HG02981 (cell line): ENCODE results near the gene GLT6D1.
"Not testable (repeated sequence)": the region's sequence is repeated elsewhere in the genome, so short reads cannot be mapped to it uniquely, and the experiment has no call there.

Experiments used
- ATAC-seq: cut with Tn5 transposase; IDR thresholded peaks from one replicate; pipeline ENCODE4 v1.9.1; 2021; ENCODE audit warnings: mild to moderate bottlenecking, moderate library complexity; ENCODE audit not compliant: unreplicated experiment

Gene GLT6D1, protein sequence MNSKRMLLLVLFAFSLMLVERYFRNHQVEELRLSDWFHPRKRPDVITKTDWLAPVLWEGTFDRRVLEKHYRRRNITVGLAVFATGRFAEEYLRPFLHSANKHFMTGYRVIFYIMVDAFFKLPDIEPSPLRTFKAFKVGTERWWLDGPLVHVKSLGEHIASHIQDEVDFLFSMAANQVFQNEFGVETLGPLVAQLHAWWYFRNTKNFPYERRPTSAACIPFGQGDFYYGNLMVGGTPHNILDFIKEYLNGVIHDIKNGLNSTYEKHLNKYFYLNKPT

DNA sequence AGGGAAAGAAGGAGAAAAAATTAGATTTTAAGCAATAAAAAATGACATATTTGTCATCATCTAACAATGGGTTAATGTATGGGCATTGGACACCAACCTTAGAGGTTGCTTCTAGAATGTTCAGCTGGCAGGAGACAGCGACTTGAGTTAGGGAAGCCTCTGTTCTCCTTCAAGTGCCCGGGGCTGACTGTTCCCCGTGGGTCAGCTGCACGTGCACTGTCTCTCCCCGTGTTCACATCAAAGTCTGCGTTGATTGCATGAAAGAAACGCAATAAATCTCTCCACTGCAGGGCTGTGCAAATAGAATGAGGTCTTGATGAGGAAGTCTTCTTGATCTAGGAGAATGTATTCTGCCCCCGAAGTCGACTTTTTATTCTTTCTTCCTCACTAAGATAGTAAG lies at the start of gene GLT6D1:
Gene GLT6D1 (minus strand): TSS at position 345 of the 400 bp plus-strand sequence. CDS start 353 bp downstream, outside the sequence.
- no peak for ATAC-seq

DNA sequence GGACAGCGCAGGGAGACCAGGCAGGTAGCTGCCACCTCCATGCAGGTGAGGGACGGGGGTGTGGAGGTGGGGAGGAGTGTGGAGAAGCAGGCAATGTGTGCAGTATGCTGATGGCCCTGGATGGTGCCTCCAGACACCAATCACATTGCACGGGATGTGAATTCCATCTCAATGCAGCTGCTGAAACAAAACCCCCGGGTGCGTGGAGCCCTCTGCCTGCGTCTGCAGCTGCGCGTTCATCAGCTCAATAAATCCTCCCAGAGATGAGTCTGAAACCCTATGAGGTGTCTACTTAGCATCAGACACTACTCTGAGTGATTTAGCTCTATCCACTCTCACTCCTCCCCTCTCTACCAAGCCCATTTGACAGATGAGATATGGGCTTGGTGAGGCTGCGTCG lies 49.7 kb upstream of the GLT6D1 start:
- ATAC-seq: no peak

DNA sequence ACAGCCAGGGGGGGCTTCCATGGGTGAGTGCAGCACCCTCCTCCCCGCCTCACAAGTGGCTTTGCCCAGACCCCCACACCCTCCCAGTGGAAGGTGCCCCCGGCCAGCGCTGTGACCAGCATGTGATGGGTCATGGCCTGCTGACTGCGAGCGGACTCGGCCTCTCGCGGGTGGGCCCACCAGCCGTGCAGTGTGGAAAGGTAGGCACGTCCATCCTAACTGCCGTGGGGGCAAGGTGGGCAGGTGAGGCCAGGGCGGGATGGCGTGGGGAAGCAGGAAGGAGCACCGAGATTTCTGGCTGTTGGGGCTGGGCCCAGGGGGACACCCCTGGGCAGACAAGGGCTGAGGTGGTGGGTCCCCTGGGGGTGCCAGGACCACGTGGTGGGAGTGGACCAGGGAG lies 47.9 kb upstream of the GLT6D1 start:
- no peak for ATAC-seq

DNA sequence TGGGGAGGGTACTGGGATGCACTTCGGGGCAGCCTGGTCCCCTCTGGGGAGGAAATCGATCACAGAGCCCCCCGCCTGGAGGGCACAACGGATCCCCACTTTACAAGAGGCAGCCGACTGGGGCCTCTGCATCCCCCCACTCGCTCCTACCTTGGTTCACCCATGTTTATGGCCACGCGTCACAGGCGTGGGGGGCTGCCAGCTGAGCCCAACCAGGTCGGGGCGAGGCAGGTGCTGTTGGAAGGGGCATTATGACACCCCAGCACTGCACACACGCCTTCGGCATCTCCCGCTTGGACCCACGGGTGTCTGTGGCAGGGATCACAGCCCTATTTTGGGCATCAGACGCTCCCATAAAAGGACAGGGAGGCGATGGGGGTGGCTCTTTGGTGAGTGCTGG lies 45.4 kb upstream of the GLT6D1 start:
- no peak for ATAC-seq

DNA sequence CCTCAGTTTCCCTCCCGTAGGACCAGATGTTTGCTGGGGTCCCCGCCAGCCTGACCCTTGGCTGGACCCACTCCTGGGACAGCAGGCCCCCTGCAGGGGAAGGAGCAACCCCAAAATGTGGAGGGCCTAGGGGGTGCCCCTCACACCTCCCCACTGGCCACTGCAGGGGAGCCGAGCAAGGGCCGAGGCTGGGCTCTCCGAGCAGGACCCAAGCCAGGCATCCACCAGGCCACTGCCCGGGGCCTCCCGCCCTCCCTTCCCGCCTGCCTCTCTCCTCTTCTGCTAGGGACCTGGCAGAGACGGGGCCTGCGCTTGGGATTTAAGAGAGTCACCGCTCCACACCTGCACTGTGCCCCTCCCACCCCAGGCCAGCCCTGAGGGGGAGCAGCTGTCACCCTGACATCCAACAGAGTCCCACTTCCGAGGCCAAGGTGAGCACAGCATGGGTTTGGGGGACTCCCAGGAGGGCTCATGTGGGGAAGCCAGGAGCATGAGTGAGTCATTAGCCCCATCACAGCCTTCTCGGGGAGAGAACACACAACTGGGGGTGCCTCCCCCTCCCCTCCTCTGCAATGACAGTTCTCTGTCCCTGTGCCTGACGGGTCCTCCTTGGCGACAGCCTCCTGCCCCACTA lies 44.2 kb upstream of the GLT6D1 start:
- no peak for ATAC-seq

DNA sequence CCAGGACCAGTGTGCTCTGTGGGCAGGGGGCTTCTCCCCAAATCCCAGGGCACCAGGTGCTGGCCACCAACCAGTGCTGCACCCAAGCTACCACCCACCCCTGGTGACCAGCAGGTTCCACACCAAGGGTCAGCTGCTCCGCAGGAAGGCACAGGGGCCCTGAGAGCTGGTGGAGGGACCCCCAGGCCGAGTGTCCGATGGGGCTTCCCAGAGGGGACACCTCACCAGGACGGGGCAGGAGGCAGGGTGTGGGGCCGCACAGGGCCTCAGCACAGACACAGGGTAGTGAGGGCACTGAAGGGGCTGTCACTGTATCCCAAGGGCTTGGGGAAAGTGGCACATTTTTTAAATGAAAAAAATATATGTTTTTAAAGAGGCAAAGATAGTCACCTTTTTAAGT lies 41.8 kb upstream of the GLT6D1 start:
- no peak for ATAC-seq

DNA sequence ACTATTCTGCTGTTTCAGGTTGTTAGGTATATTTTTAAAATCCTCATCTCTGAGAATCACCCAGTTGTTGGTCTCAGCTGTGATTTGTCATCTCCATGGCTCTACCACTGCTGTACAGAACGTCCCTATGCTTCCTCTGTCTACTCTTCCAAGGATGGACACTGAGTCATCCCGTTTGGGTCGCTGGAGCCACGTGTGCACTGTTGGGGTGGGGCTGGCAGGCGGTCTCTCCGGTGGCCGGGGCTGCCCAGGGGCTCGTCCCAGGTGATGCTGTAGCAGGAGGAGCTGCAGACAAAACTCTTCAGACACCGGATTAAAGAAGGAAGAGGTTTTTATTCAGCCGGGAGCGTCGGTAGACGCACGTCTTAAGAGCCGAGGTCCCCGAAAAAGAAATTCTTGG lies 40.7 kb upstream of the GLT6D1 start:
- ATAC-seq: no peak

DNA sequence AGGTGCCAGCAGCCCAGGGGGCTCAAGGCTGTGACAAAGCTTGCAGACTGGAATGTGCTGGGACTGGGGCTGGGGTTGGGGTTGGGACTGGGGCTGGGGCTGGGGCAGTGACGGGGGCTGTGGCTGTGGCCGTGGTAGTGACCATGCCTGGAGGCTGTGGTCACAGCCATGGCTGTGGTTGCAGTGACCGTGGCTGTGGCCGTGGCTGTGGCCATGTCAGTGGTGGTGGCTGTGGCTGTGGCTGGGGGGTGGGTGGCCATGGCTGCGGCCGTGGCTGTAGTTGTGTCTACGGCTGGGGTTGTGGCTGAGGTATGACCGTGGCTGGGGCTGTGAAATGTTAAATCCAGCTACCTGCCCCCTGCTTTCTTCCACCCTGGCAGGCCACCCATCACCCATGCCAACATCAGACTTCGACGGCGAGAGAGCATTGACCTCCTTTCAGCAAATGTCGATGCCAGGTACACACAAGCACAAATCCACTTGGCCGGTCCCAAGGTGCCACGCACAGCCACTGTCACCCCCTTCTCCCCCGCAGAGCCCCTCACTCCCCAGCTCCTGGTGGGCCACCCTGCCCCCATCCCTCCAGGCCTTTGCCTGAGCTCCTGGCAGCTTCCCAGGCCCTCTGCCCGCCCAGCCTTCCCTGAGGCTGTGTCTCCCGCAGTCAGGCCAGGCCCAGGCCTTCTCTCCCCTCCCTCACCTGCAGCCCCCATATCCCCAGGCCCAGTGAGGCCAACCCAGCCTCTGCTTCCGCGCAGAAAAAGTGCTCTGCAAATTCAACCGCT lies 39.1 kb upstream of the GLT6D1 start:
- no peak for ATAC-seq

DNA sequence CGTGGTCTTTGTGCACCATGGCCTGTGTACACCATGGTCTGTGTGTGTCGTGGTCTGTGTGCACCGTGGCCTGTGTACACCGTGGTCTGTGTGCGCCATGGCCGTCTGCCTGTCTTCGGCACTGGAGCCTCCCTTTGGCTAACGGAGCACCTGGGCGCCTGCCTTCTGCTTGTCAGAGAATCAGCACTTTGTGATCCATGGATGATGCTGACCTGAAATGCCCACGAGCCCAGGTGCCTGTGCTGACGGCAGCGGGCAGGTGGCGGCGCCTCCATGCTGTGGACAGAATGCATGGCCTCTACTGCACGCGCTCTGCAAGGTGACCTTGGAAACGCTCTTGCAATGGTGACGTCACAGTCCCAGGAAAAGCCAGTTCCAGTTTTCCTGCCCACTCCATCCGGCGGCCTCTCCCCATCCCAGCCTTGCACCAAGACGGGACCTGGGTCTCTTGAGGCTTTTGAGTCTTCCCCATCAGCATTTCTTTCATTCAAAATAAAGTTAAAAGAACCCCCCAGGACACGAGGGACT lies 38.4 kb upstream of the GLT6D1 start:
- no peak for ATAC-seq

DNA sequence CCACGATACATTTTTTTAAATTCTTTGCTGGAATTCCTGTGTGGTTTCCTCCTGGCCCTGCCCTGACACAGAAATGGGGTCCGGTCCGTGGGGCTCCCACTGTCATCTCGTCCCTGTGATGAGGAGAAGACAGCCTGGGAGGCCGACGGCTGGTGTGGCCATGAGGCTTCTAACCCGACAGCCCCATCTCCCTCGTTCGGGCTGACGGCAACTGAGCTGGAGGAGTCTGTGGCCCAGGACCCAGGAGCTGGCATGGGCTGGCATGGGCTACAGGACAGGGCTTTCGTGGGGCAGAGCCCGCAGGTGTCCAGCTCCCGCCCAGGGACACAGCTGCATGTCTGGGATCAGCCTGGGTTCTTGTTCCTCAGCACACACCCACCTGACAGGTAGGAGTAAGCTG lies 37.6 kb upstream of the GLT6D1 start:
- no peak for ATAC-seq

DNA sequence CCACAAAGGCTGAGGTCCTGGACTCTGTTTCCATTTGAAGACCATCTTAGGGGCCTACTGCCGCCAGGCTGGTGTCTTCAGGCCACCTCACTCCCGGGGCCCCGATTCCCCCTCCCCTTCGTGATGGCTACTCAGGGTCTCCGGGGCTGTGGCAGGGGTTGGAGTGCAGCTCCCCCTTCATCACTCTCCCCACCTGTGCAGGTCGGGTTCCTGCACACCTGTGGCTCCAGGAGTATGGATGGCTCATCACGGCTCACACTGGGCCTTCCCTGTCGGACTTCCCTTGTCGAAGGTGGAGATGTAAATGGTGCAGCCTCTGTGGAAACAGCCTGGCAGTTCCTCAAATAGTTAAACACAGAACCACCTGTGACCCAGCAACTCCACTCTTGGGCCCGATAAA lies 35.6 kb upstream of the GLT6D1 start:
- no peak for ATAC-seq

DNA sequence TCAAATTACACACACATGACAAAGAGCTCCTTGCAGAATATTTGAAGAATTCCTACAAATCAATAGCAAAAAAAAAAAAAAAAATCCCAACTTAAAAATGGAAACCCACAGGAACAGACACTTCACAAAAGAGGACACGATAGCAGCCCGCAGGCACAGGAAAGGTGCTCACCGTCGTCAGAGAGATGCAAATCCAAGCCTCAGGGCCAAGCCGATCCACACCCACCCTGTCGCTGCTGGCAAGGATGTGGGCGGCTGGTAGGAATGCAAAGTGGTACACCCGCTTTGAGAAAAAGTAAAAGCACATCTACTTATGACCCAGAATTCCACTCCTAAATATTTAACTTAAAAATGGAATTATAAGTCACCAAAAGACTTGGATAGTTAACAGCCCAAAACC lies 34.6 kb upstream of the GLT6D1 start:
- no peak for ATAC-seq

DNA sequence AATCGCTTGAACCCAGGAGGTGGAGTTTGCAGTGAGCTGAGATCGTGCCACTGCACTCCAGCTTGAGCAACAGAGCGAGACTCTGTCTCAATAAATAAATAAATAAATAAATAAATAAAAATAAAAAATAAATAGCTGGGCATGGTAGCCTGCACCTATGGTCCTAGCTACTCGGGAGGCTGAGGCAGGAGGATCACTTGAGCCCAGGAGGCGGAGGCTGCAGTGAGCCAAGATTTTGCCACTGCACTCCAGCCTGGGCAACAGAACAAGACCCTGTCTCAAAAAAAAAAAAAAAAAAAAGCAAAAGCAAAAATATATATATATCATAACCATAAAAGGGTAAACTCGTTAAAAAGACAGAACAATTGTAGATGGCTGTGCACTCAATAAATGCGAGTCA lies 33.4 kb upstream of the GLT6D1 start:
- not testable (repeated sequence) for ATAC-seq

DNA sequence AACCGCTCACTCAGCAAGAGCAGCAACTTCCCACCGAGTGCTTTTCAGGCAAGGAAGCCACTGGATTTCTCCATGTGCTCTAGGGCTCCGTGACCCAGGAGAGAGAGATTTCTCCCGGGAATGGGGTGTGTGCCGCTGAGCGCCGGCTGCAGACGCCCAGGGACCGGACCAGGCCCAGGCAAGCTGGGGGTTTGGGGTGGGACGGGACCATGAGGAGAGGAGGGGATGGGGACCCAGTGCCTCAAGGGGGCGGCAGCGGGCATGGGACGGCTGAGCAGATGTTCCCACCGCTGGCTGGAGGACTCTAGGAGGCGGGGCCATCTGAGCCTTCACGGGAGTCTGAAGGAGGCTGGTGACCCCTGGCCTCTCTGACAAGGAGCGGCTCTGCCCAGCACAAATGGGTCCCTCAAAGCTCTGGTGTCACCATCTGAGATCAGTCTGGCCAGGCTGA lies 32.3 kb upstream of the GLT6D1 start:
- ATAC-seq: no peak

DNA sequence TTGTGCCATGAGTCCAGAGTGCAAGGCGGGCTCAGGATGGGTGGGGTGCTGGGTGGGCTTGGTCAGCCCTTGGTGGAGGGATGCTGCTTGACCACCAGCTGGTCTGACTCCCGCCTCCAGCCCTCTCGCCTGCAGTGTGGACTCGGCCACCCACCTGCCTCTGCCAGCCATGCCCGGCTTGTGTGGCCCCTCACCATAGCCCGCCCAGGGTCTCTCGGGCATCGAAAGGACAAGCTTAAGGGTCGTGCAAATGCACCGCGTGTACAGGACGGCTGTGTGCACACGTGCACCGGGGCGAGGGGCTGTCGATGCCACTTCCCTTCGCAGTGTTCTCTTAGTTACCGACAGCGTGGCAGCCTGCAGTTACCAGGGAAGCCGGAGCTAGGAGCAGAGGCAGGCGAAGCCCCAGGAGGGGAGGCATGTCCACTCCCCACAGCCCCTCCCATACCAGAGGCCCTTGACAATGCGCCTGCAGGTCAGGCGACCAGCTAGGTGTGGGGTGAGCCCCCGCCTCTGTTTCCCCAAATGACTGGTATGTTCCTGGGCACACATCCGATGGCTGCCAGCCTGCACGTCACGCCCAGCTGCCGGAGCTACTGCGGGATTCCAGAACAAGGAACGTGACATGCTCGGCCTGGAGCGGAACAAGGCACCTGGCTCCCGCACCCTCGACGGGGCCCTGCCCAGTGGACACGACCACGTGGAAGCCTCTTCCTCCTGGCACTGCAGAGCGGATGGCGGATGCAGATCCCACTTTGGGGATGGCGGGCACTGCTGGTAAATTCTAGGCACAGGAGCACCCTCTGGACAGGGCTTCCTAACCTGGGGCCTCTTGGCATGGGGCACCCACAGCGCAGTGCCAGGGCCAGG lies 31.6 kb upstream of the GLT6D1 start:
- ATAC-seq: no peak

DNA sequence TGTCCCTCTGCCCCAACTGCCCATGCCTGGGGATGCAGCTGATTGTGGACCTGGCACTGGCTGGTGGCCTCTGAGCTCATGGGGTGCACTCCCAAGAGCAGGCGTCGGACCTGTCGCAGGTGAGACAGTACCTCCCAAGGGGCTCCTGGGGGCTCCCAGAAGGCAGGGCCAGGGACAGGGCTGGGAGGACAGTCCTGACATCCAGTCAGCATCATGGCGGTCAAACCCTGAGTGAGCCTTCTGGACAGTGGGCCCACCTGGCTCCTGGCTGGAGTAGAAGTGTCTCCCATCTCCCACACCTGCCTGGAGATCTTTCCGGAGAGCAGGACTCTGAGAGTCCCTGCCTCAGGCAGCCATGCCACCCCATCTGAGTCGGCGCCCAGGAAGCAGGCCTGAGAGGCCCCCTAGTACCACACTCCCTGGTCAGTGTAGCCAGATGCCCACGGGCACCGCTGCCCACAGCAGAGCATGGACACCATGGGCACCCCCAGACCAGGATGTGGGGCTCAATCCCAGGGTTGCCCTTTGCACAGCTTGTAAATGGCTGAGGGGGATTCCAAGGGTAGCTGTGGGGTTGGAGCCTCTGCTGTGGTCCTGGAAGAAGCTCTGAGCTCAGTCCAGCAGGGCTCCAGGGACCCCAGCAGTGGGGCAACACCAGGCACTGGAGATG lies 30.4 kb upstream of the GLT6D1 start:
- no peak for ATAC-seq

DNA sequence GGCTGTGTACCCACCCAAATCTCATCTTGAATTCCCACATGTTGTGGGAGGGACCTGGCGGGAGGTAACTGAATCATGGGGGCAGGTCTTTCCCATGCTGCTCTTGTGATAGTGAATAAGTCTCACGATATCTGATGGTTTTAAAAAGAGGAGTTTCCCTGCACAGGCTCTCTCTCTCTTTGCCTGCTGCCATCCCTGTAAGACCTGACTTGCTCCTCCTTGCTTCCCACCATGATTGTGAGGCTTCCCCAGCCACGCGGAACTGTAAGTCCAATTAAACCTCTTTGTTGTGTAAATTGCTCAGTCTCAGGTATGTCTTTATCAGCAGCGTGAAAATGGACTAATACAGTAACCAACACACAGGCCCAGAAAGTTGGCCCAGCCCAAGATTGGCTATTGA lies 29.7 kb upstream of the GLT6D1 start:
- not testable (repeated sequence) for ATAC-seq

DNA sequence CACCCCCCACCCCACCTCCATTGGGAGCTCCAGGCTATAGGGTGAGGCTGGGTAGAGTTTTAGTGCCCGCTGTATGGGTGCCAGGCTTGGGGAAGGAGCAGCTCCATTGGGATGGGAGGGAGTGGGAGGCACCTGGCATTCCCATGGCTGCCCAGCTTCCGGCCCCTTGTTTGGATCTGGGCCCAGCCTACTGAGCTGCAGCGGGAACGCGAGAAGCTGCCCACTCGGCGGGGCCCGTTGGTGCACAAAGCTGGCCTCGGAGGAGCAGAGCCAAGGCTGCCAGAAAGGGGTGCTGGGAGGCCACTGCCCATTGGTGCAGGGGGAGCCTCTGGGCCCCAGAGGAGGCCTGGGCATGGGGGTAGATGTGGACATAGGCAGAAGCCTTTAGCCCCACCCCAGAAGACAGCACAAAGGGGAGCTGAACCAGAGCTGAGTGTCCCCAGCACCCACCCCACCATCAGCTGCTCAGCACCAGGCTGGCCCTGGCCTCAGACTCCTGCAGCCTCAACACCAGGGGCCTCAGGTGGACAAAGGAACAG lies 28.2 kb upstream of the GLT6D1 start:
- no peak for ATAC-seq

DNA sequence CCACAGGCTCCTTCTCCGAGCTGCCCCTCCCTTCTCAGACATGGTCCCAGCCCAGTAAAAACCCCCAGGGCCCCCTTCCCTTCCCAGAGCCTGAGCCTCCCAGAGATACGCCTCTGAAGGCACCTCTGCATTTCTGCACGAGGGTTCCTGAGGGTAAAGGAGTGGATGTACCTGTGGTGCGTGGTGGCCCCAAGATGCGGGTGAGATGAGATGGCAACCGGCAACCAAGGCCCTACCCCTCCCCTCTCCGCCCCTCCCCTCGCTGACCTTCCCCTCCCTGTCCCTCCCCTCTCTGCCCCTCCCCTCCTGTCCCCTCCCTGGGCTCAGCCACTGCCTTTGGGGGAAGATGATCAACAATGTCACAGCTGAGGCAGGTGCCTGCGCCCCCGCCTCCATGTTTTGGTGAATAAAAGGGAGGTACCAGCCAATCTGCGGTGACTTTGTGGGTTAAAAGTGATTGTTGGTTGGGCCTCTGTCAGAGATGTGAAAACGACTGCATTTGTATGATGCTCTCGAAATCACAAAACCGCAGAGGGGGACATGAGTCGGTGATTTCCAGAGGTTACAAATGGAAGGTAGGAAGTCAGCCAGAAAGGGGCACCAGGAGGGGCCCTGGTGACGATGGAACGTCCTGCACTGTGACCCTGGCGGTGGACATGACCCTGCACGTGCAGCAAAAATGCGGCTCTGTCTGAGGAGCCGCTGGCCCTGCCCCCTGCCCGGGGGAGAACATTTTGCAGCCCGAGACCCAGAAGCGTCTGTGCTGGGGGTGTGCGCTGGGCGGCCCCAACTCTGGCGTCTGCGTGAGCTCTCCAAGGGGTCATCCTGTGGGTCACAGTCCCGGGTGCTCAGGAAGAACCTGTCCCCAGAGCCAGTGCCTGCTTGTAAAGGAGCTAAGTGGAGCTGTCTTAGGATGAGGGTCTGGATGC lies 27.5 kb upstream of the GLT6D1 start:
- ATAC-seq: no peak
